ENCODE measurements around the gene MRPL2. TPM values are rescaled to one million over a fixed set of nuclear protein-coding genes. Genes with fewer than 3 reads are reported as not detected.

MRPL2 gene
- total and polyA plus RNA-seq, 2 of the 8 experiments (the other 6 are each of a cell fraction or from before 2014, with no cell fraction given): 58.7 to 99.9 TPM

DNA sequence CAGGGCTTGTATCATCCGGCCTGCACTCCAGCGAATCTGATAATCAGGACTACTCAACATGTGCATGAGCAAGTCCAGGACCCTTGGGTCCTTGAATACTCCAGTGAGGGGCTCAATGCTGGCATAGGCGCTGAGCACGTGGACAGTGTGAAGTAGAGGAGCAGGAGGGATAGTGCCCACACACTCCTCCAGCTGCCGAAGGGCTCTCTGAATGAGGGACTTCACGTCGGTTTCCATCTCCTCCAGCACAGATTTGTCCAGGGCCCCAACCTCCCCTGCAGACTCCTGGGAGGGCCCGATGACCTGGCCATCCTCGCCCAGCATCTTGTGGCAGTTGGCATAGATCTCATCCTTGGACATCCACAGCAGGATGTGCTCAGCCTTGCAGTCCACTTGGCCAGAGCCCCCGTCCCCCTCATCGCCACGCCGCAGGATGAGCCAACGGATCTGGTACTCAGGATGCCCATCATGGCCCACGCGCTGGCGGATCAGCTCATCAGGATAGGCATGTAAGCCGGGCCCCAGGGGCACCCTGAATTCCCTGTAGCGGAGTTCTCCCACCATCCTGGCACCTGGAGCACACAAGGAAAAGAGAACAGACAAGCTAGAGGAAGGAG, 6.9 kb downstream of the MRPL2 start:
- POLR2A ChIA-PET (ENCODE audit: partially characterized antibody): interaction anchor here (0.8 to 29.7 kb wide), 9 partner anchors 9 to 87 kb away, joined by 3 to 584 read pairs (median 3); partner anchors contain the start of genes KLHDC3, MEA1, PTK7 and RRP36
- no peaks in the 10 kb centered on the region for H3K9me3 ChIP-seq (ENCODE audit: insufficient read depth in 2 of 2, low read depth in 1 of 2, low read length in 1 of 2)
- DNase-seq (ENCODE audit: low read depth in 1 of 2, low spot score in 2 of 2) (no peak), FAIRE-seq (no peak)
- peak overlapping the region; percentile 72 to 91 (median 78); a peak in 6 of 8 replicates for H3K4me3 ChIP-seq (ENCODE audit: extremely low read depth in 1 of 4, insufficient read depth in 2 of 4, low read depth in 3 of 4, low read length in 4 of 4)
- H2AFZ ChIP-seq (ENCODE audit: low read length): no peak overlapping the region
- peak overlapping the region; percentile 1 for H4K91ac ChIP-seq (replicated peaks; ENCODE audit: insufficient read length, low read length)
- no peak overlapping the region for H3K18ac ChIP-seq (ENCODE audit: extremely low read depth, low read length)
- peaks cover 6% of the 10 kb centered on the region for H3K79me1 ChIP-seq (ENCODE audit: low read depth, low read length)
- H3K14ac ChIP-seq (ENCODE audit: insufficient read length): no peak overlapping the region
- peaks cover 7% of the 10 kb centered on the region for H3K23me2 ChIP-seq (ENCODE audit: low read depth, low read length)
- CTCF ChIA-PET (ENCODE audit: partially characterized antibody): interaction anchor here (0.6 to 1.2 kb wide), 2 partner anchors 30 to 74 kb away, joined by 3 read pairs; no protein-coding TSS in a partner anchor
- H4K20me1 ChIP-seq (replicated peaks in 1 of 2; ENCODE audit: control insufficient read depth in 1 of 2, insufficient read depth in 2 of 2, low read length in 2 of 2): peaks cover 1 to 4% of the 10 kb centered on the region in 2 experiments
- H2BK5ac ChIP-seq (ENCODE audit: low read depth, low read length): 0 out of 2 replicates have a peak overlapping the region, but pooled peaks have one; percentile 92
- H3K23ac ChIP-seq (ENCODE audit: insufficient read length): no peak overlapping the region
- WGBS, 2 experiments (ENCODE audit: extremely low coverage in 1 of 2, insufficient coverage in 1 of 2, insufficient read length in 1 of 2, insufficient replicate concordance in 2 of 2, low coverage in 1 of 2, low lambda C conversion rate in 2 of 2, missing lambda C conversion rate in 1 of 2): 82% methylated on average over 18 of the region's 19 CpGs; no CpG with 5 or more reads in 1 of the 2 experiments
- peak overlapping the region; percentile 83 to 97 for H3K4me2 ChIP-seq (ENCODE audit: insufficient read depth in 1 of 2, low read depth in 2 of 2, low read length in 2 of 2)
- H2BK120ac ChIP-seq (replicated peaks; ENCODE audit: low read depth, low read length): no peak overlapping the region
- H3K9ac ChIP-seq (replicated peaks in 1 of 4; ENCODE audit: extremely low read depth in 1 of 4, low read depth in 3 of 4, low read length in 3 of 4): peak overlapping the region in 1 of 4 experiments; percentile 88; a peak in 1 of 7 replicates
- H3K79me2 ChIP-seq (ENCODE audit: control insufficient read depth in 1 of 2, insufficient read depth in 2 of 2, low read length in 2 of 2): no peaks in the 10 kb centered on the region
- H3K4me1 ChIP-seq (replicated peaks in 1 of 4; ENCODE audit: control insufficient read depth in 3 of 4, insufficient read depth in 4 of 4, low read length in 3 of 4): peaks cover 0 to 10% (median 5%) of the 10 kb centered on the region in 4 experiments; a peak in 4 of 7 replicates
- H4K5ac ChIP-seq (ENCODE audit: insufficient read length, low read depth, low read length): no peak overlapping the region
- no peak overlapping the region for H2BK15ac ChIP-seq (ENCODE audit: low read length)
- no peak overlapping the region; the same call in 1 of the 2 replicates for H4K8ac ChIP-seq (ENCODE audit: extremely low read depth, insufficient read depth, low read length)
- H2BK20ac ChIP-seq (ENCODE audit: low read length): no peak overlapping the region
- 0 out of 2 replicates have a peak overlapping the region, but pooled peaks have one; percentile 46 for H2BK12ac ChIP-seq (ENCODE audit: low read depth, low read length)
- peak overlapping the region; percentile 33 for H3K4ac ChIP-seq (replicated peaks; ENCODE audit: insufficient read length, low read depth, low read length)
- no peaks in the 10 kb centered on the region for H3K27me3 ChIP-seq (replicated peaks in 1 of 4; ENCODE audit: control insufficient read depth in 3 of 4, extremely low read depth in 1 of 4, insufficient read depth in 3 of 4, low read length in 3 of 4)
- H2AK5ac ChIP-seq (ENCODE audit: low read depth, low read length): peak overlapping the region; percentile 7; the same call in 1 of the 2 replicates
- no peak overlapping the region for H3K56ac ChIP-seq (replicated peaks; ENCODE audit: insufficient read length, low read depth, low read length)
- no peak overlapping the region for H3K27ac ChIP-seq (ENCODE audit: low read depth, low read length)
- H3K36me3 ChIP-seq (ENCODE audit: control insufficient read depth in 2 of 4, insufficient read depth in 4 of 4, low read length in 3 of 4): peaks cover 5 to 26% (median 19%) of the 10 kb centered on the region in 4 experiments; a peak in 7 of 8 replicates
- TF ChIP-seq TAF1 (IDR thresholded peaks at IDR 0.05; ENCODE audit: low read depth, low read length) (no peak), SAP30 (IDR thresholded peaks at IDR 0.05; ENCODE audit: insufficient read depth, insufficient replicate concordance, low read length) (no peak), ZNF274 (IDR thresholded peaks at IDR 0.05; ENCODE audit: borderline replicate concordance, extremely low read depth, low read length) (no peak), RAD21 (IDR thresholded peaks at IDR 0.05 in 1 of 2, conservative IDR thresholded peaks at IDR 0.05 in 1 of 2; ENCODE audit: low read depth in 2 of 2, low read length in 2 of 2) (no peak), KDM1A (IDR thresholded peaks at IDR 0.05; ENCODE audit: borderline replicate concordance, low read length) (no peak), BACH1 (IDR thresholded peaks at IDR 0.05; ENCODE audit: low read length) (no peak)
- TF ChIP-seq, protein P1, sequence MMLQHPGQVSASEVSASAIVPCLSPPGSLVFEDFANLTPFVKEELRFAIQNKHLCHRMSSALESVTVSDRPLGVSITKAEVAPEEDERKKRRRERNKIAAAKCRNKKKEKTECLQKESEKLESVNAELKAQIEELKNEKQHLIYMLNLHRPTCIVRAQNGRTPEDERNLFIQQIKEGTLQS (IDR thresholded peaks at IDR 0.05; ENCODE audit: insufficient read depth, low read depth, low read length): no peak
- TF ChIP-seq, protein P2, sequence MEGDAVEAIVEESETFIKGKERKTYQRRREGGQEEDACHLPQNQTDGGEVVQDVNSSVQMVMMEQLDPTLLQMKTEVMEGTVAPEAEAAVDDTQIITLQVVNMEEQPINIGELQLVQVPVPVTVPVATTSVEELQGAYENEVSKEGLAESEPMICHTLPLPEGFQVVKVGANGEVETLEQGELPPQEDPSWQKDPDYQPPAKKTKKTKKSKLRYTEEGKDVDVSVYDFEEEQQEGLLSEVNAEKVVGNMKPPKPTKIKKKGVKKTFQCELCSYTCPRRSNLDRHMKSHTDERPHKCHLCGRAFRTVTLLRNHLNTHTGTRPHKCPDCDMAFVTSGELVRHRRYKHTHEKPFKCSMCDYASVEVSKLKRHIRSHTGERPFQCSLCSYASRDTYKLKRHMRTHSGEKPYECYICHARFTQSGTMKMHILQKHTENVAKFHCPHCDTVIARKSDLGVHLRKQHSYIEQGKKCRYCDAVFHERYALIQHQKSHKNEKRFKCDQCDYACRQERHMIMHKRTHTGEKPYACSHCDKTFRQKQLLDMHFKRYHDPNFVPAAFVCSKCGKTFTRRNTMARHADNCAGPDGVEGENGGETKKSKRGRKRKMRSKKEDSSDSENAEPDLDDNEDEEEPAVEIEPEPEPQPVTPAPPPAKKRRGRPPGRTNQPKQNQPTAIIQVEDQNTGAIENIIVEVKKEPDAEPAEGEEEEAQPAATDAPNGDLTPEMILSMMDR (IDR thresholded peaks at IDR 0.05; ENCODE audit: control extremely low read depth in 1 of 3, insufficient read depth in 1 of 3, low read depth in 1 of 3, low read length in 3 of 3): no peak
